Panc1 (cell line): Measurements from ENCODE around the gene PARP3. TPM values are rescaled to one million over a fixed set of nuclear protein-coding genes. Genes with fewer than 3 reads are reported as not detected.

Source experiments
- ATAC-seq: fragments of 200-7000 bp; cut with Tn5 transposase; 2 replicates; pipeline ENCODE4 v1.9.1; 2020; ENCODE audit warnings: mild to moderate bottlenecking, moderate library complexity
- BruUV-seq: library from RNA; stranded (reverse); fragments of 400-500 nt; replicated peaks from 2 replicates; lab custom pipeline; 2021; lab: Mats Ljungman, UMichigan
- CTCF ChIA-PET: fragments of 300-600 bp; sonication (Branson Sonifier 250); formaldehyde crosslinking; loops from one replicate; lab custom pipeline; 2022; ENCODE audit warnings: antibody characterized with exemption; lab: Charles Lee
- POLR2A ChIA-PET: fragments of 300-600 bp; sonication (Branson Sonifier 250); formaldehyde crosslinking; loops from one replicate; lab custom pipeline; 2022; ENCODE audit warnings: antibody characterized with exemption; lab: Charles Lee
- DNase-seq: peaks from one replicate; pipeline ENCODE4 v3.0.0-alpha.2; 2010; ENCODE audit warnings: low read depth, low spot score
- H3K27ac ChIP-seq: 2 replicates; pipeline ENCODE4 v1.5.1; 2011; ENCODE audit warnings: mild to moderate bottlenecking, low read length, inconsistent platforms
- H3K27me3 ChIP-seq: fragments of 200-500 bp; sonication (Bioruptor generic); 2 replicates; pipeline ENCODE4 v1.6.0; 2014; ENCODE audit warnings: low read length, inconsistent platforms; ENCODE audit not compliant: control insufficient read depth, insufficient read depth
- H3K36me3 ChIP-seq: fragments of 200-500 bp; sonication (Bioruptor generic); 2 replicates; pipeline ENCODE4 v1.5.1; 2014; ENCODE audit warnings: inconsistent platforms, mild to moderate bottlenecking, low read length, moderate library complexity; ENCODE audit not compliant: control insufficient read depth, insufficient read depth
- H3K4me1 ChIP-seq: 2 replicates; pipeline ENCODE4 v1.5.1; 2011; ENCODE audit warnings: inconsistent platforms, mild to moderate bottlenecking, low read length, moderate library complexity; ENCODE audit not compliant: control insufficient read depth, insufficient read depth
- H3K4me3 ChIP-seq, 2 experiments: 2 replicates each; pipeline ENCODE4 v1.5.1; 2011 to 2012; ENCODE audit warnings: low read depth in 2 of 2, low read length in 2 of 2, mild to moderate bottlenecking in 2 of 2, inconsistent platforms in 1 of 2, moderate library complexity in 1 of 2
- H3K9me3 ChIP-seq: fragments of 200-500 bp; sonication (Bioruptor generic); 2 replicates; pipeline ENCODE4 v1.5.1; 2014; ENCODE audit warnings: low read depth, mild to moderate bottlenecking, inconsistent platforms, low read length, moderate library complexity; ENCODE audit not compliant: control insufficient read depth, insufficient read depth
- POLR2AphosphoS5 ChIP-seq: IDR thresholded peaks from 2 replicates; pipeline ENCODE4 v1.6.1; 2012; ENCODE audit warnings: mild to moderate bottlenecking, low read depth, low read length, moderate library complexity
- REST ChIP-seq, 2 experiments: IDR thresholded peaks; 2 replicates each; pipeline ENCODE4 v1.6.1; 2011 to 2012; ENCODE audit warnings: low read depth in 2 of 2, control low read depth in 1 of 2, low read length in 1 of 2, mild to moderate bottlenecking in 1 of 2, moderate library complexity in 1 of 2; ENCODE audit not compliant: insufficient read depth in 1 of 2
- TCF7L2 ChIP-seq: IDR thresholded peaks from 2 replicates; pipeline ENCODE4 v1.6.1; 2011; ENCODE audit warnings: mild to moderate bottlenecking, low read depth, low read length, inconsistent platforms
- in situ Hi-C: cut with HindIII; loops from 2 replicates; pipeline ENCODE4 v1.10.0; 2016; ENCODE audit warnings: low sequenced_read_pairs, low pct_unique_long_range_greater_than_20kb
- intact Hi-C: fragments of 100-400 bp; cut with micrococcal nuclease; formaldehyde crosslinking; loops from one replicate; pipeline ENCODE4 v1.10.0; 2022; ENCODE audit not compliant: unreplicated experiment
- total RNA-seq: library from RNA; stranded (reverse); gene quantifications from one replicate; pipeline ENCODE4 v1.2.1, GENCODE V29; 2021; ENCODE audit not compliant: unreplicated experiment

Gene PARP3
- total RNA-seq, 1 experiment from 2014 or later = 16.1 TPM

GRCh38 chr3:51930439-51930838, 11.7 kb upstream of the PARP3 start:
- POLR2A ChIA-PET = no interaction called here
- CTCF ChIA-PET = no interaction called here
- no peak overlapping the region for H3K27ac ChIP-seq
- in situ Hi-C loops (no loop called here), intact Hi-C loops (no loop called here)
- no peak for TF ChIP-seq TCF7L2
- TF ChIP-seq REST (IDR thresholded peaks at IDR 0.05; ENCODE audit: insufficient read depth in 1 of 2, low read depth in 2 of 2, low read length in 1 of 2) = no peak
- ATAC-seq (no peak), DNase-seq (no peak)
- H3K36me3 ChIP-seq = no peaks in the 10 kb centered on the region
- no peaks in the 10 kb centered on the region for H3K27me3 ChIP-seq
- no peak overlapping the region for H3K4me3 ChIP-seq
- no peaks in the 10 kb centered on the region for H3K9me3 ChIP-seq
- no peaks in the 10 kb centered on the region for H3K4me1 ChIP-seq
- no TSS peak for BruUV-seq

- H3K4me1 ChIP-seq = no peaks in the 10 kb centered on the region
- intact Hi-C loops (no loop called here), in situ Hi-C loops (no loop called here)
- H3K4me3 ChIP-seq = no peak overlapping the region
- H3K9me3 ChIP-seq = no peaks in the 10 kb centered on the region
- H3K27me3 ChIP-seq = no peaks in the 10 kb centered on the region
- CTCF ChIA-PET = no interaction called here
- TF ChIP-seq REST (IDR thresholded peaks at IDR 0.05; ENCODE audit: insufficient read depth in 1 of 2, low read depth in 2 of 2, low read length in 1 of 2) (no peak), TCF7L2 (no peak), POLR2AphosphoS5 (no peak)
- BruUV-seq = no TSS peak
- POLR2A ChIA-PET = no interaction called here
- no peaks in the 10 kb centered on the region for H3K36me3 ChIP-seq
- H3K27ac ChIP-seq = no peak overlapping the region
- ATAC-seq (no peak), DNase-seq (no peak)
Measured at GRCh38 chr3:51931756-51932155, 10.4 kb upstream of the PARP3 start.
